SK-N-SH (cell line): ENCODE data around the gene THSD4. TPM values are rescaled to one million over a fixed set of nuclear protein-coding genes. Genes with fewer than 3 reads are reported as not detected.

Experiments used
- CTCF ChIA-PET: fragments of 300-600, 350-600 bp; formaldehyde crosslinking; extraction: SDS; loops from one replicate; lab custom pipeline; 2021; lab: Yijun Ruan, JAX
- POLR2A ChIA-PET: fragments of 350-600 bp; sonication (Branson Sonifier 250); formaldehyde crosslinking; extraction: SDS; loops from one replicate; lab custom pipeline; 2020; ENCODE audit warnings: antibody characterized with exemption, inconsistent platforms; lab: Yijun Ruan, JAX
- DNase-seq: peaks from one replicate; pipeline ENCODE4 v3.0.0; 2012
- H2AFZ ChIP-seq: fragments of 200-600 bp; sonication (generic); 2 replicates; pipeline ENCODE4 v1.8.1; 2016; ENCODE audit warnings: antibody characterized with exemption, mild to moderate bottlenecking, low read depth
- H3F3A ChIP-seq: fragments of 200-600 bp; sonication (generic); replicated peaks from 2 replicates; pipeline ENCODE3; 2016; ENCODE audit warnings: antibody characterized with exemption, mild to moderate bottlenecking; ENCODE audit not compliant: insufficient read depth
- H3K27ac ChIP-seq, 2 experiments: fragments of 200-500 bp in 1 of 2; fragments of 200-600 bp in 1 of 2; sonication (Bioruptor generic) in 1 of 2; sonication (generic), shearing (Covaris generic) in 1 of 2; 2 replicates each; pipeline versions ENCODE4 v1.5.1 to v1.6.1; 2014 to 2016; ENCODE audit warnings: low read depth in 2 of 2, inconsistent platforms in 1 of 2, low read length in 1 of 2, mild to moderate bottlenecking in 1 of 2, mixed read lengths in 1 of 2
- H3K27me3 ChIP-seq: fragments of 200-600 bp; sonication (generic), shearing (Covaris generic); 2 replicates; pipeline ENCODE4 v1.6.1; 2016; ENCODE audit warnings: mixed run types; ENCODE audit not compliant: insufficient read depth
- H3K36me3 ChIP-seq, 2 experiments: fragments of 200-500 bp in 1 of 2; fragments of 200-600 bp in 1 of 2; sonication (Bioruptor generic) in 1 of 2; sonication (generic) in 1 of 2; replicated peaks in 1 of 2; 2 replicates each; pipeline versions ENCODE3 to v1.5.1; 2014 to 2016; ENCODE audit warnings: low read length in 1 of 2, mild to moderate bottlenecking in 1 of 2; ENCODE audit not compliant: insufficient read depth in 2 of 2, control insufficient read depth in 1 of 2
- H3K4me1 ChIP-seq, 2 experiments: fragments of 200-500 bp in 1 of 2; fragments of 200-600 bp in 1 of 2; sonication (Bioruptor generic) in 1 of 2; sonication (generic), shearing (Covaris generic) in 1 of 2; 2 replicates each; pipeline versions ENCODE4 v1.5.1 to v1.6.1; 2014 to 2016; ENCODE audit warnings: low read depth in 1 of 2, low read length in 1 of 2, mixed run types in 1 of 2; ENCODE audit not compliant: insufficient read depth in 2 of 2, control insufficient read depth in 1 of 2
- H3K4me2 ChIP-seq: fragments of 200-600 bp; sonication (generic), shearing (Covaris generic); 2 replicates; pipeline ENCODE4 v1.6.1; 2017; ENCODE audit warnings: mixed run types
- H3K4me3 ChIP-seq, 2 experiments: fragments of 200-500 bp in 1 of 2; fragments of 200-600 bp in 1 of 2; sonication (Bioruptor generic) in 1 of 2; sonication (generic), shearing (Covaris generic) in 1 of 2; 2 replicates each; pipeline versions ENCODE4 v1.5.1 to v1.8.1; 2014 to 2016; ENCODE audit warnings: low read depth in 2 of 2, inconsistent platforms in 1 of 2, low read length in 1 of 2, mild to moderate bottlenecking in 1 of 2, mixed read lengths in 1 of 2, moderate library complexity in 1 of 2
- H3K79me2 ChIP-seq: fragments of 200-600 bp; sonication (generic); 2 replicates; pipeline ENCODE4 v1.8.1; 2017; ENCODE audit warnings: mild to moderate bottlenecking; ENCODE audit not compliant: insufficient read depth
- H3K9ac ChIP-seq: fragments of 200-600 bp; sonication (generic); 2 replicates; pipeline ENCODE4 v1.6.1; 2017; ENCODE audit warnings: mixed run types
- H3K9me2 ChIP-seq: fragments of 200-600 bp; sonication (generic); 2 replicates; pipeline ENCODE4 v1.6.1; 2017; ENCODE audit warnings: mixed run types
- H3K9me3 ChIP-seq: fragments of 200-600 bp; sonication (generic); 2 replicates; pipeline ENCODE4 v1.6.1; 2017; ENCODE audit warnings: mixed run types, mild to moderate bottlenecking, moderate library complexity
- H4K20me1 ChIP-seq: fragments of 200-600 bp; sonication (generic); 2 replicates; pipeline ENCODE4 v1.6.1; 2017; ENCODE audit warnings: mild to moderate bottlenecking, mixed run types; ENCODE audit not compliant: insufficient read depth
- CHD2 ChIP-seq: fragments of 150-350 bp; IDR thresholded peaks from 2 replicates; pipeline ENCODE4 v1.6.1; 2018; ENCODE audit warnings: low read length; ENCODE audit not compliant: partially characterized antibody
- ELF1 ChIP-seq: IDR thresholded peaks from 2 replicates; pipeline ENCODE4 v1.4.0; 2012
- EP300 ChIP-seq, 2 experiments: IDR thresholded peaks; 2 replicates each; pipeline versions ENCODE4 v1.4.0 to v1.6.1; 2012; ENCODE audit warnings: borderline replicate concordance in 1 of 2, low read depth in 1 of 2, low read length in 1 of 2
- EZH2phosphoT487 ChIP-seq: fragments of 200-600 bp; sonication (generic); IDR thresholded peaks from 2 replicates; pipeline ENCODE4 v1.6.1; 2017; ENCODE audit warnings: low read depth, mixed run types, mild to moderate bottlenecking, antibody characterized with exemption, moderate library complexity, borderline replicate concordance
- FOSL2 ChIP-seq: IDR thresholded peaks from 2 replicates; pipeline ENCODE4 v1.4.0; 2012; ENCODE audit warnings: low read depth, mild to moderate bottlenecking, moderate library complexity, borderline replicate concordance
- GABPA ChIP-seq: IDR thresholded peaks from 2 replicates; pipeline ENCODE4 v1.4.0; 2012; ENCODE audit warnings: low read depth, mild to moderate bottlenecking
- IRF3 ChIP-seq: fragments of 150-350 bp; IDR thresholded peaks from 2 replicates; pipeline ENCODE4 v1.6.1; 2016; ENCODE audit warnings: mild to moderate bottlenecking, low read depth, low read length
- JUND ChIP-seq: IDR thresholded peaks from 2 replicates; pipeline ENCODE4 v1.4.0; 2012
- MAX ChIP-seq: IDR thresholded peaks from 2 replicates; pipeline ENCODE4 v1.4.0; 2012; ENCODE audit warnings: low read depth
- MEF2A ChIP-seq: IDR thresholded peaks from 2 replicates; pipeline ENCODE4 v1.4.0; 2012; ENCODE audit warnings: low read depth, borderline replicate concordance
- MXI1 ChIP-seq: IDR thresholded peaks from 2 replicates; pipeline ENCODE4 v1.6.1; 2012; ENCODE audit warnings: mild to moderate bottlenecking, low read depth, low read length, improper control_type of control experiment
- NFIC ChIP-seq: IDR thresholded peaks from 2 replicates; pipeline ENCODE4 v1.4.0; 2012; ENCODE audit warnings: borderline replicate concordance
- RAD21 ChIP-seq: IDR thresholded peaks from 2 replicates; pipeline ENCODE4 v1.6.1; 2012; ENCODE audit warnings: mild to moderate bottlenecking, low read length
- REST ChIP-seq: IDR thresholded peaks from 2 replicates; pipeline ENCODE4 v1.6.1; 2012; ENCODE audit warnings: mild to moderate bottlenecking, low read depth, low read length, moderate library complexity
- RFX5 ChIP-seq: IDR thresholded peaks from 2 replicates; pipeline ENCODE4 v1.6.1; 2012; ENCODE audit warnings: mild to moderate bottlenecking, improper control_type of control experiment, low read length
- SMC3 ChIP-seq: IDR thresholded peaks from 2 replicates; pipeline ENCODE4 v1.6.1; 2012; ENCODE audit warnings: low read depth, low read length, improper control_type of control experiment
- TCF12 ChIP-seq: IDR thresholded peaks from 2 replicates; pipeline ENCODE4 v1.4.0; 2012
- USF1 ChIP-seq: IDR thresholded peaks from 2 replicates; pipeline ENCODE4 v1.4.0; 2012; ENCODE audit warnings: low read depth, borderline replicate concordance
- USF2 ChIP-seq: fragments of 150-350 bp; IDR thresholded peaks from 2 replicates; pipeline ENCODE4 v1.6.1; 2017; ENCODE audit warnings: antibody characterized with exemption, low read length, low read depth, borderline replicate concordance
- YY1 ChIP-seq: IDR thresholded peaks from 2 replicates; pipeline ENCODE4 v1.4.0; 2012; ENCODE audit warnings: low read depth, mild to moderate bottlenecking
- WGBS: methylation state at CpG from one replicate; pipeline ENCODE4 v1.1.6; 2017; ENCODE audit warnings: low lambda C conversion rate; 5-methylcytosine and 5-hydroxymethylcytosine counted together
- polyA plus RNA-seq, 3 experiments: library from polyadenylated mRNA; depleted of rRNA; stranded (reverse); fragments of >200 nt; gene quantifications; 2 replicates each; pipeline ENCODE4 v1.2.3, GENCODE V29; 2012

THSD4 gene
- polyA plus RNA-seq, 1 of the 3 experiments (the other 2 are of a cell fraction) = 79.1 TPM

GRCh38 chr15:71626596-71627088, 511.4 kb downstream of the THSD4 start:
- Histone ChIP-seq H3F3A (no peaks in the 10 kb centered on the region), H3K9me3 (no peaks in the 10 kb centered on the region), H2AFZ (no peak overlapping the region), H4K20me1 (no peaks in the 10 kb centered on the region), H3K4me3 (no peak overlapping the region), H3K27ac (no peak overlapping the region), H3K9ac (no peak overlapping the region), H3K79me2 (no peaks in the 10 kb centered on the region), H3K36me3 (no peaks in the 10 kb centered on the region), H3K9me2 (no peaks in the 10 kb centered on the region), H3K27me3 (no peaks in the 10 kb centered on the region), H3K4me2 (no peak overlapping the region), H3K4me1 (peaks cover 0 to 5% of the 10 kb centered on the region in 2 experiments; a peak in 2 of 4 replicates)
- CTCF ChIA-PET = interaction anchor here (2.1 kb wide), 1 partner anchor 51 kb away, joined by 7 read pairs; no protein-coding TSS in a partner anchor
- WGBS = 91% methylated on average over 4 of the region's 4 CpGs
- no peak for DNase-seq
- TF ChIP-seq MAX = no peak
- TF ChIP-seq RFX5 = no peak
- TF ChIP-seq CHD2 = no peak
- TF ChIP-seq YY1 = no peak
- no peak for TF ChIP-seq TCF12
- TF ChIP-seq JUND = no peak
- no peak for TF ChIP-seq EP300 (IDR thresholded peaks at IDR 0.05; ENCODE audit: borderline replicate concordance in 1 of 2, low read depth in 1 of 2, low read length in 1 of 2)
- TF ChIP-seq NFIC = no peak
- no peak for TF ChIP-seq EZH2phosphoT487
- TF ChIP-seq IRF3 = no peak
- TF ChIP-seq USF2 = no peak
- TF ChIP-seq GABPA = no peak
- POLR2A ChIA-PET = no interaction called here

GRCh38 chr15:71627188-71627587, 511.9 kb downstream of the THSD4 start:
- no peak for DNase-seq
- POLR2A ChIA-PET = no interaction called here
- no peaks in the 10 kb centered on the region for H3K9me3 ChIP-seq
- no peak for TF ChIP-seq IRF3
- TF ChIP-seq NFIC = no peak
- no peak for TF ChIP-seq YY1
- no peak for TF ChIP-seq MXI1
- TF ChIP-seq SMC3 = no peak
- TF ChIP-seq MEF2A = no peak
- no peak for TF ChIP-seq ELF1
- no peak for TF ChIP-seq RFX5
- no peak for TF ChIP-seq USF1
- no peak for TF ChIP-seq REST
- no peak for TF ChIP-seq FOSL2
- no peak for TF ChIP-seq RAD21
- TF ChIP-seq EP300 (IDR thresholded peaks at IDR 0.05; ENCODE audit: borderline replicate concordance in 1 of 2, low read depth in 1 of 2, low read length in 1 of 2) = no peak

More at GRCh38 chr15:71627188-71627587, 511.9 kb downstream of the THSD4 start:
- Histone ChIP-seq H3K4me1 (peaks cover 0 to 5% of the 10 kb centered on the region in 2 experiments; a peak in 2 of 4 replicates), H3K4me3 (no peak overlapping the region), H3K4me2 (no peak overlapping the region), H2AFZ (no peak overlapping the region), H4K20me1 (no peaks in the 10 kb centered on the region), H3K9ac (no peak overlapping the region), H3F3A (no peaks in the 10 kb centered on the region), H3K9me2 (no peaks in the 10 kb centered on the region), H3K27me3 (no peaks in the 10 kb centered on the region), H3K27ac (no peak overlapping the region), H3K79me2 (no peaks in the 10 kb centered on the region), H3K36me3 (no peaks in the 10 kb centered on the region)
- 71% methylated on average over 2 of the region's 2 CpGs for WGBS
- CTCF ChIA-PET = interaction anchor here (0.7 to 2.1 kb wide), 5 partner anchors 17 to 178 kb away, joined by 3 to 7 read pairs (median 3); no protein-coding TSS in a partner anchor
